ENCODE results near the gene GP9.

DNA sequence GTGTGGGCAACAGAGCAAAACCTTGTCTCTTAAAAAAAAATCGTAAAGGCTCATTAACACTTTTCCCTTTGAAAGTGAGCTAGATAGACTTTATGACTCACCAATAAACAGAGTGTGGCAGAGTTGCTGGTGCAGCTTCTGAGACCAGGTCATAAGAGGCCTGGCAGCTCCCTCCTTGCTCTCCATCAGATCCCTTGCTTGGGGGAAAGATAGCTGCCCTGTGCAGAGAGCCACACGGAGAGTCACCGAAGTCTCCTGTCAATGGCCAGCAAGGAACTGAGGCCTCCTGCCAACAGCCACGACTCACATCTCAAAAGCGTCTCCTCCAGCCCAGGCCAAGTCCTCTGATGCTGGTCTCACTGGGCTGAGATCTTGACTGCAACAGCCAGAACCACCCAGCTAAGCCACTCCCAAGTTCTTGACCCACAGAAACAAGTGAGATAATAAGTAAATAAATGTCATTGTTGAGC is 8.7 kb upstream of the GP9 start:
- TF ChIP-seq, protein P1, sequence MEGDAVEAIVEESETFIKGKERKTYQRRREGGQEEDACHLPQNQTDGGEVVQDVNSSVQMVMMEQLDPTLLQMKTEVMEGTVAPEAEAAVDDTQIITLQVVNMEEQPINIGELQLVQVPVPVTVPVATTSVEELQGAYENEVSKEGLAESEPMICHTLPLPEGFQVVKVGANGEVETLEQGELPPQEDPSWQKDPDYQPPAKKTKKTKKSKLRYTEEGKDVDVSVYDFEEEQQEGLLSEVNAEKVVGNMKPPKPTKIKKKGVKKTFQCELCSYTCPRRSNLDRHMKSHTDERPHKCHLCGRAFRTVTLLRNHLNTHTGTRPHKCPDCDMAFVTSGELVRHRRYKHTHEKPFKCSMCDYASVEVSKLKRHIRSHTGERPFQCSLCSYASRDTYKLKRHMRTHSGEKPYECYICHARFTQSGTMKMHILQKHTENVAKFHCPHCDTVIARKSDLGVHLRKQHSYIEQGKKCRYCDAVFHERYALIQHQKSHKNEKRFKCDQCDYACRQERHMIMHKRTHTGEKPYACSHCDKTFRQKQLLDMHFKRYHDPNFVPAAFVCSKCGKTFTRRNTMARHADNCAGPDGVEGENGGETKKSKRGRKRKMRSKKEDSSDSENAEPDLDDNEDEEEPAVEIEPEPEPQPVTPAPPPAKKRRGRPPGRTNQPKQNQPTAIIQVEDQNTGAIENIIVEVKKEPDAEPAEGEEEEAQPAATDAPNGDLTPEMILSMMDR (IDR thresholded peaks at IDR 0.05): no peak
- TF ChIP-seq ZFX (IDR thresholded peaks at IDR 0.05; ENCODE audit: borderline replicate concordance): no peak

Data from 22Rv1 (cell line).